ENCODE measurements around the gene CDK2AP2.

CDK2AP2 gene

GRCh38 chr11:67532889-67533288 lies 24.9 kb upstream of the CDK2AP2 start:
- Histone ChIP-seq H4K20me1 (ENCODE audit: low read depth, low read length) (no peaks in the 10 kb centered on the region), H3K27me3 (ENCODE audit: low read length) (no peaks in the 10 kb centered on the region), H3K79me2 (ENCODE audit: insufficient read depth, low read length) (no peaks in the 10 kb centered on the region), H3K9me2 (replicated peaks; ENCODE audit: insufficient read depth, low read length) (no peaks in the 10 kb centered on the region), H3K4me3 (ENCODE audit: insufficient read depth, low read length, poor library complexity, severe bottlenecking) (no peak overlapping the region), H3K9me3 (ENCODE audit: insufficient read depth, low read length) (peaks cover 24% of the 10 kb centered on the region), H3K27ac (ENCODE audit: low read depth, low read length) (no peak overlapping the region), H2AFZ (ENCODE audit: low read depth, low read length, severe bottlenecking) (no peak overlapping the region), H3F3A (ENCODE audit: insufficient read depth) (no peaks in the 10 kb centered on the region), H3K9ac (ENCODE audit: low read length) (no peak overlapping the region), H3K4me2 (ENCODE audit: low read depth, low read length, poor library complexity, severe bottlenecking) (no peak overlapping the region), H3K36me3 (ENCODE audit: low read length) (no peaks in the 10 kb centered on the region)
- TF ChIP-seq CTCF (IDR thresholded peaks at IDR 0.05; ENCODE audit: insufficient read depth, low read length, poor library complexity, severe bottlenecking) (no peak), EZH2phosphoT487 (conservative IDR thresholded peaks at IDR 0.05; ENCODE audit: low read length) (no peak)

- no peak overlapping the region for H3K4me2 ChIP-seq (ENCODE audit: low read depth, low read length, poor library complexity, severe bottlenecking)
- no peaks in the 10 kb centered on the region for H3K36me3 ChIP-seq (ENCODE audit: low read length)
- no peak overlapping the region for H3K9ac ChIP-seq (ENCODE audit: low read length)
- H3K9me2 ChIP-seq (replicated peaks; ENCODE audit: insufficient read depth, low read length) = no peaks in the 10 kb centered on the region
- no peak overlapping the region for H3K4me3 ChIP-seq (ENCODE audit: insufficient read depth, low read length, poor library complexity, severe bottlenecking)
- H3K27me3 ChIP-seq (ENCODE audit: low read length) = no peaks in the 10 kb centered on the region
- peaks cover 24% of the 10 kb centered on the region for H3K9me3 ChIP-seq (ENCODE audit: insufficient read depth, low read length)
- H2AFZ ChIP-seq (ENCODE audit: low read depth, low read length, severe bottlenecking) = no peak overlapping the region
- H3K79me2 ChIP-seq (ENCODE audit: insufficient read depth, low read length) = no peaks in the 10 kb centered on the region
- H3K27ac ChIP-seq (ENCODE audit: low read depth, low read length) = no peak overlapping the region
- no peaks in the 10 kb centered on the region for H3F3A ChIP-seq (ENCODE audit: insufficient read depth)
- no peaks in the 10 kb centered on the region for H4K20me1 ChIP-seq (ENCODE audit: low read depth, low read length)
- TF ChIP-seq EZH2phosphoT487 (conservative IDR thresholded peaks at IDR 0.05; ENCODE audit: low read length) (no peak), CTCF (IDR thresholded peaks at IDR 0.05; ENCODE audit: insufficient read depth, low read length, poor library complexity, severe bottlenecking) (no peak)
These were observed 22.3 kb upstream of the CDK2AP2 start for GRCh38 chr11:67530282-67530592.

GRCh38 chr11:67528376-67528775 lies 20.4 kb upstream of the CDK2AP2 start:
- no peaks in the 10 kb centered on the region for H4K20me1 ChIP-seq (ENCODE audit: low read depth, low read length)
- H3F3A ChIP-seq (ENCODE audit: insufficient read depth) = no peaks in the 10 kb centered on the region
- H3K9ac ChIP-seq (ENCODE audit: low read length) = no peak overlapping the region
- peaks cover 11% of the 10 kb centered on the region for H3K9me3 ChIP-seq (ENCODE audit: insufficient read depth, low read length)
- TF ChIP-seq CTCF (IDR thresholded peaks at IDR 0.05; ENCODE audit: insufficient read depth, low read length, poor library complexity, severe bottlenecking) = no peak
- no peak for TF ChIP-seq EZH2phosphoT487 (conservative IDR thresholded peaks at IDR 0.05; ENCODE audit: low read length)
- H3K4me3 ChIP-seq (ENCODE audit: insufficient read depth, low read length, poor library complexity, severe bottlenecking) = no peak overlapping the region
- H3K9me2 ChIP-seq (replicated peaks; ENCODE audit: insufficient read depth, low read length) = no peaks in the 10 kb centered on the region
- H2AFZ ChIP-seq (ENCODE audit: low read depth, low read length, severe bottlenecking) = no peak overlapping the region
- no peaks in the 10 kb centered on the region for H3K36me3 ChIP-seq (ENCODE audit: low read length)
- no peaks in the 10 kb centered on the region for H3K79me2 ChIP-seq (ENCODE audit: insufficient read depth, low read length)
- no peaks in the 10 kb centered on the region for H3K27me3 ChIP-seq (ENCODE audit: low read length)
- H3K27ac ChIP-seq (ENCODE audit: low read depth, low read length) = no peak overlapping the region
- H3K4me2 ChIP-seq (ENCODE audit: low read depth, low read length, poor library complexity, severe bottlenecking) = no peak overlapping the region
